Kidney glomerular epithelial cell (primary cell): ENCODE measurements around the gene FOXP3.

Experiments
- DNase-seq: peaks from one replicate; lab custom pipeline; 2025; lab: John Stamatoyannopoulos, UW

FOXP3 gene

GRCh38 chrX:49214996-49215526 lies 49.4 kb downstream of the FOXP3 start:
- no peak for DNase-seq

- DNase-seq: no peak
Observed at GRCh38 chrX:49214416-49214815, 50.1 kb downstream of the FOXP3 start.

GRCh38 chrX:49212861-49213260 lies 51.6 kb downstream of the FOXP3 start:
- DNase-seq: no peak

- DNase-seq: no peak
Observed at GRCh38 chrX:49212209-49212608, 52.3 kb downstream of the FOXP3 start.

GRCh38 chrX:49211074-49211473 lies 53.4 kb downstream of the FOXP3 start:
- DNase-seq: no peak

- no peak for DNase-seq
Observed at GRCh38 chrX:49210406-49210805, 54.1 kb downstream of the FOXP3 start.

- DNase-seq: no peak
Observed at GRCh38 chrX:49209434-49210251, 54.9 kb downstream of the FOXP3 start.

GRCh38 chrX:49208399-49208798 lies 56.1 kb downstream of the FOXP3 start:
- no peak for DNase-seq

- no peak for DNase-seq
Observed at GRCh38 chrX:49206543-49206942, 58.0 kb downstream of the FOXP3 start.

- no peak for DNase-seq
Observed at GRCh38 chrX:49205443-49205842, 59.1 kb downstream of the FOXP3 start.

- DNase-seq: no peak
Observed at GRCh38 chrX:49204709-49205108, 59.8 kb downstream of the FOXP3 start.

GRCh38 chrX:49204017-49204416 lies 60.5 kb downstream of the FOXP3 start:
- DNase-seq: no peak

- DNase-seq: no peak
Observed at GRCh38 chrX:49203536-49203935, 61.0 kb downstream of the FOXP3 start.

GRCh38 chrX:49202022-49202421 lies 62.5 kb downstream of the FOXP3 start:
- DNase-seq: no peak
